Left lung (tissue), 10 donors: ENCODE measurements around the gene FAM229B. TPM values are rescaled to one million over a fixed set of nuclear protein-coding genes. Genes with fewer than 3 reads are reported as not detected.

ENCODE experiments used
- ATAC-seq: fragments of 200-7000 bp; cut with Tn5 transposase; one replicate; pipeline ENCODE4 v1.9.1; 2020; ENCODE audit warnings: moderate library complexity
- DNase-seq, 4 donors: peaks; one replicate each; pipeline ENCODE4 v3.0.0-alpha.2; 2013 to 2020
- H3K27ac ChIP-seq, 2 donors: fragments of 200-600 bp; sonication (generic) in 1 of 2; one replicate each; pipeline versions ENCODE4 v1.5.0 to v1.8.0; 2020 to 2021
- H3K27me3 ChIP-seq, 2 donors: fragments of 200-600 bp; sonication (generic) in 1 of 2; one replicate each; pipeline versions ENCODE4 v1.5.0 to v1.8.0; 2020 to 2021
- H3K36me3 ChIP-seq, 2 donors: fragments of 200-600 bp; sonication (generic) in 1 of 2; one replicate each; pipeline versions ENCODE4 v1.5.0 to v1.8.0; 2020 to 2021
- H3K4me1 ChIP-seq, 2 donors: fragments of 200-600 bp; one replicate each; pipeline ENCODE4 v1.8.0; 2021
- H3K4me3 ChIP-seq, 2 donors: fragments of 200-600 bp; sonication (generic) in 1 of 2; one replicate each; pipeline versions ENCODE4 v1.5.0 to v1.8.0; 2020 to 2021; ENCODE audit warnings: mild to moderate bottlenecking in 1 of 2
- H3K9me3 ChIP-seq, 2 donors: fragments of 200-600 bp; sonication (generic) in 1 of 2; one replicate each; pipeline versions ENCODE4 v1.5.0 to v1.8.0; 2020 to 2021
- intact Hi-C, 2 donors: fragments of 100-400 bp; cut with DNase I; formaldehyde crosslinking; loops; one replicate each; pipeline versions ENCODE4 v1.11.2 to v1.14.2; 2022
- polyA plus RNA-seq, 6 donors: library from polyadenylated mRNA; unstranded; fragments of 120-200 nt; gene quantifications; one replicate each; pipeline ENCODE4 v1.2.1, GENCODE V29; 2013; ENCODE audit not compliant: insufficient read length in 6 of 6
- total RNA-seq, 2 donors: library from RNA; stranded (reverse); fragmentation: NEBNext Ultra II Directional; extraction: Animal tissue kit (Norgen Biotek cat#: 25700); gene quantifications; one replicate each; pipeline ENCODE4 v1.2.1, GENCODE V29; 2021
- TF ChIP-seq, protein P1 (sequence below), 2 donors: fragments of 200-600 bp; sonication (generic) in 1 of 2; IDR thresholded peaks; one replicate each; pipeline versions ENCODE4 v1.5.0 to v1.8.0; 2021; ENCODE audit warnings: antibody characterized with exemption in 2 of 2
- donor health status: DM: no; HTN: yes; CAD: no.
- donor health status: DM: no; HTN: no; CAD: no.

Gene FAM229B
- total and polyA plus RNA-seq, 8 donors, result 15.3 to 36.5 (median 33.8) TPM

DNA sequence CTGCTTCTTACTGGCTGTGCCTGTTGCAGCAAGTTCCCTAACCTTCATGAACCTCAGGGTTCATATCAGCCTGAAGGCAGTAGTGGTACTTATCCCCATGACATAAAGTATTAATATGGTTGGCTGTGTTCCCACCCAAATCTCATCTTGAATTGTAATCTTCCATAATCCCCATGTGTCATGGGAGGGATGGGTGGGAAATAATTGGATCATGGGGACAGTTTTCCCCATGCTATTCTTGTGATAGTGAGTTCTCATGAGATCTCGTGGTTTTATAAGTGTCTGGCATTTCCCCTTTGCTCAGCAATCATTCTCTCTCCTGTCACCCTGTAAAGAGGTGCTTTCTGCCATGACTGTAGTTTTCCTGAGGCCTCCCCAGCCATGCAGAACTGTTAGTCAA lies 61.8 kb downstream of the FAM229B start:
- DNase-seq (no peak), ATAC-seq (no peak)
- Histone ChIP-seq H3K36me3 (peaks cover 0 to 4% of the 10 kb centered on the region in 2 donors), H3K27ac (peak overlapping the region; percentile 48 to 49), H3K9me3 (no peaks in the 10 kb centered on the region), H3K4me1 (peaks cover 0 to 2% of the 10 kb centered on the region in 2 donors), H3K4me3 (no peak overlapping the region), H3K27me3 (no peaks in the 10 kb centered on the region)
- intact Hi-C loops, result no loop called here
- TF ChIP-seq, protein P1, sequence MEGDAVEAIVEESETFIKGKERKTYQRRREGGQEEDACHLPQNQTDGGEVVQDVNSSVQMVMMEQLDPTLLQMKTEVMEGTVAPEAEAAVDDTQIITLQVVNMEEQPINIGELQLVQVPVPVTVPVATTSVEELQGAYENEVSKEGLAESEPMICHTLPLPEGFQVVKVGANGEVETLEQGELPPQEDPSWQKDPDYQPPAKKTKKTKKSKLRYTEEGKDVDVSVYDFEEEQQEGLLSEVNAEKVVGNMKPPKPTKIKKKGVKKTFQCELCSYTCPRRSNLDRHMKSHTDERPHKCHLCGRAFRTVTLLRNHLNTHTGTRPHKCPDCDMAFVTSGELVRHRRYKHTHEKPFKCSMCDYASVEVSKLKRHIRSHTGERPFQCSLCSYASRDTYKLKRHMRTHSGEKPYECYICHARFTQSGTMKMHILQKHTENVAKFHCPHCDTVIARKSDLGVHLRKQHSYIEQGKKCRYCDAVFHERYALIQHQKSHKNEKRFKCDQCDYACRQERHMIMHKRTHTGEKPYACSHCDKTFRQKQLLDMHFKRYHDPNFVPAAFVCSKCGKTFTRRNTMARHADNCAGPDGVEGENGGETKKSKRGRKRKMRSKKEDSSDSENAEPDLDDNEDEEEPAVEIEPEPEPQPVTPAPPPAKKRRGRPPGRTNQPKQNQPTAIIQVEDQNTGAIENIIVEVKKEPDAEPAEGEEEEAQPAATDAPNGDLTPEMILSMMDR (IDR thresholded peaks at IDR 0.05), result no peak

DNA sequence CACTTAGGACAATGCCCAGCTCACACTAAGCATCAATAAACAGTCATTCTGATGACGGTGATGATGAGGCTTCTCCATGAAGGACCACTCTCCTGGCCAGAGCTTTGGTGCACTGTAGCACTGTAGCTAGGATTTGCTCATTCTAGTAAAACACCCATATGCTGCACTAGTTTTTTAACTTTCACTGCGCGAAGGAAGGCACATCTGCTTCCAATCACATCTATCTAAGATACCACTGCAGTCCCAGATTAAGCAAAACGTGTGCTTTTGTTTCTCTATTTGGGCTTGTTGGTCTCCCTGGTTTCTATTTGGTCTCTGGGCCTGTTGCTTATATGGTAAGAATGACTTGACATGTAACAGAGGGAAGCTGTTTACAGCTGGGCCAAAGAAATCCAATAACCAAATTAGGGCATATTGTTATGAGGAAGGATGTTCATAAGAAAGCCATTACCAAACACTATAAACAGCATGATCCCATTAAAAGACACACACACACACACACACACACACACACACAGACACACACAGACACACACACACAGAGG lies 62.4 kb downstream of the FAM229B start:
- Histone ChIP-seq H3K36me3 (peaks cover 0 to 4% of the 10 kb centered on the region in 2 donors), H3K27ac (peak overlapping the region; percentile 48 to 49), H3K4me1 (peaks cover 0 to 8% of the 10 kb centered on the region in 2 donors), H3K9me3 (no peaks in the 10 kb centered on the region), H3K27me3 (no peaks in the 10 kb centered on the region), H3K4me3 (no peak overlapping the region)
- TF ChIP-seq, protein P1 (IDR thresholded peaks at IDR 0.05), result no peak
- peak in 2 of 4 donors; percentile 76 to 90 for DNase-seq
- peak; percentile 74 for ATAC-seq
- intact Hi-C loops, result no loop called here

DNA sequence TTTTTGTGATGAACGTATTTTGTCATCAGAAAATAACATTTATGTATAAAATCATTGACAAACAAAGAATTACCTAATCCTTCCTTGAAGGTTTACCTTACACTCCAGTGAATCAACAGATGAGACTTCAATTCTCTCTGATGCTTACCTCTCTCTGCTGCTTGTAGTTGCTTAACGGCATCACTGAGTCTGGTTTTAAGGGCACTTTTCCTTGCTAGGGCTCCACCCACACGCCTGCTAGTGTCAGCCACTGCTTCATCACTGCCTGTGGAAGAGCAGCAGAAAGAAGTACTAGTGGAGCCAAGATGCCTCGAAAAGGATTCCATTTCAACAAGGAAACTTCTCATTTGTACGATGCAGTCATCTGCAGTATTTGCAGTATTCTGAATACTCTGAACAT lies 63.0 kb downstream of the FAM229B start:
- peak; percentile 59 for ATAC-seq
- no peaks in the 10 kb centered on the region for H3K27me3 ChIP-seq
- H3K9me3 ChIP-seq, result no peaks in the 10 kb centered on the region
- intact Hi-C loops, result no loop called here
- no peak for DNase-seq
- no peak overlapping the region for H3K4me3 ChIP-seq
- H3K4me1 ChIP-seq, result peaks cover 0 to 13% of the 10 kb centered on the region in 2 donors
- H3K27ac ChIP-seq, result peak overlapping the region in 1 of 2 donors; percentile 79
- peaks cover 0 to 4% of the 10 kb centered on the region in 2 donors for H3K36me3 ChIP-seq
- TF ChIP-seq, protein P1 (IDR thresholded peaks at IDR 0.05), result no peak

Other genes with a start within 250 kb of the FAM229B start
- 10 to 100 TPM; 58.8 to 73.8 TPM for gene FYN, start 214.1 kb upstream of the FAM229B start, total RNA-seq
- 100 to 1,000 TPM; 132 to 165 (median 148) TPM for gene FYN, start 214.1 kb upstream of the FAM229B start, polyA plus RNA-seq
- gene CCN6, start 33.5 kb upstream of the FAM229B start, total RNA-seq, result not detected
- under 1 TPM; 0.21 to 0.55 (median 0.37) TPM for gene CCN6, start 33.5 kb upstream of the FAM229B start, polyA plus RNA-seq
- 10 to 100 TPM; 14.2 to 19.0 TPM for gene TUBE1, start 109 bp upstream of the FAM229B start, total RNA-seq
- gene TUBE1, start 109 bp upstream of the FAM229B start, polyA plus RNA-seq, result 10 to 100 TPM; 37.7 to 55.1 (median 46.6) TPM
- 100 to 1,000 TPM in 1 of 2 donors, 10 to 100 TPM in 1; 87.5 to 152 TPM for gene LAMA4, start 167.0 kb downstream of the FAM229B start, total RNA-seq
- gene LAMA4, start 167.0 kb downstream of the FAM229B start, polyA plus RNA-seq, result 100 to 1,000 TPM; 213 to 258 (median 225) TPM